NOMO-1 treated with dmso at 0.1 percent for 144 hours (cell line): Measurements from ENCODE around the gene CD300LF.
A peak's percentile ranks its signal among the peaks of the same experiment; 100 is the strongest.

ENCODE experiments used
- DNase-seq: peaks from one replicate; lab custom pipeline; 2025; ENCODE audit not compliant: unreplicated experiment; lab: John Stamatoyannopoulos, UW

Gene CD300LF

GRCh38 chr17:74691151-74691550 is 21.6 kb downstream of the CD300LF start:
- DNase-seq, result no peak

GRCh38 chr17:74690409-74690825 is 22.3 kb downstream of the CD300LF start:
- DNase-seq, result peak; percentile 96

GRCh38 chr17:74687886-74688285 is 24.8 kb downstream of the CD300LF start:
- DNase-seq, result no peak

GRCh38 chr17:74686761-74687160 is 26.0 kb downstream of the CD300LF start:
- DNase-seq, result peak; percentile 50

- no peak for DNase-seq
Measured at GRCh38 chr17:74682471-74683190, 30.1 kb downstream of the CD300LF start.

GRCh38 chr17:74682028-74682427 is 30.7 kb downstream of the CD300LF start:
- peak; percentile 24 for DNase-seq

GRCh38 chr17:74680941-74681340 is 31.8 kb downstream of the CD300LF start:
- DNase-seq, result no peak

GRCh38 chr17:74680213-74680612 is 32.5 kb downstream of the CD300LF start:
- no peak for DNase-seq

- no peak for DNase-seq
Measured at GRCh38 chr17:74679374-74679773, 33.3 kb downstream of the CD300LF start.

- no peak for DNase-seq
Measured at GRCh38 chr17:74678541-74678940, 34.2 kb downstream of the CD300LF start.

- DNase-seq, result peak; percentile 34
Measured at GRCh38 chr17:74677558-74678466, 34.9 kb downstream of the CD300LF start.

- peak; percentile 75 for DNase-seq
Measured at GRCh38 chr17:74671031-74671771, 41.5 kb downstream of the CD300LF start.

GRCh38 chr17:74670329-74670728 is 42.4 kb downstream of the CD300LF start:
- DNase-seq, result no peak

GRCh38 chr17:74663561-74663960 is 49.2 kb downstream of the CD300LF start:
- no peak for DNase-seq

GRCh38 chr17:74659889-74660288 is 52.8 kb downstream of the CD300LF start:
- no peak for DNase-seq

- no peak for DNase-seq
Measured at GRCh38 chr17:74658620-74659019, 54.1 kb downstream of the CD300LF start.

GRCh38 chr17:74654742-74655141 is 58.0 kb downstream of the CD300LF start:
- DNase-seq, result no peak

GRCh38 chr17:74652020-74652419 is 60.7 kb downstream of the CD300LF start:
- no peak for DNase-seq

- DNase-seq, result no peak
Measured at GRCh38 chr17:74649909-74650308, 62.8 kb downstream of the CD300LF start.

- no peak for DNase-seq
Measured at GRCh38 chr17:74647871-74648672, 64.7 kb downstream of the CD300LF start.

GRCh38 chr17:74646231-74646630 is 66.5 kb downstream of the CD300LF start:
- DNase-seq, result peak; percentile 21
